HG02610 (cell line): ENCODE data around the gene APLNR.
"Not testable (repeated sequence)": the region's sequence is repeated elsewhere in the genome, so short reads cannot be mapped to it uniquely, and the experiment has no call there.

Experiments
- ATAC-seq: cut with Tn5 transposase; IDR thresholded peaks from one replicate; pipeline ENCODE4 v1.9.1; 2021; ENCODE audit warnings: mild to moderate bottlenecking, moderate library complexity; ENCODE audit not compliant: unreplicated experiment

APLNR gene

DNA sequence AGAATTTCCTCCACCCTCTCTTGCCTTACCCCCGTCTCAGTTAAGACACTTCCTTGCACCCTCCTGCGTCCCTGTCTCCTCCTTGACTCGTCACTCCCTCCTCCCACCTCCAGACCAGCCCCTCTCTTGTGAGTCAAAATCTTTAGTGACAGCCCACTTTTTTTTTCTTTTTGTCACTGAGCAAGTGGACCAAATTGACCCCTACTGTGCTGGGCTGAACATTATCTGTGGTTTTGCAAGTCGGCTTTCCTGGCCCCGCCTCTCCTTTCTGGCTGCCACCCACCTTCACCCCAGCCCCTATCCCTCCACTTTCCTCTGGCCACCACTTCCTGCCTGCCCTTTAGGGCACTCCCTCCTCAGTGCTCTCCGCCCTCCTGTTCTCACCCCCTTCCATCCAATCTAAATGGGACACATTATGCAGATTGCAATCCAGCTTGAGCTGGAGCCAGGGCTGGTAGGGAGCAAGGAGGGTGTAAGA, at the start of gene APLNR:
Gene APLNR, minus strand, starts transcription at position 47 of the 478 bp plus-strand sequence. CDS start 246 bp downstream, outside the sequence.
- ATAC-seq: no peak

DNA sequence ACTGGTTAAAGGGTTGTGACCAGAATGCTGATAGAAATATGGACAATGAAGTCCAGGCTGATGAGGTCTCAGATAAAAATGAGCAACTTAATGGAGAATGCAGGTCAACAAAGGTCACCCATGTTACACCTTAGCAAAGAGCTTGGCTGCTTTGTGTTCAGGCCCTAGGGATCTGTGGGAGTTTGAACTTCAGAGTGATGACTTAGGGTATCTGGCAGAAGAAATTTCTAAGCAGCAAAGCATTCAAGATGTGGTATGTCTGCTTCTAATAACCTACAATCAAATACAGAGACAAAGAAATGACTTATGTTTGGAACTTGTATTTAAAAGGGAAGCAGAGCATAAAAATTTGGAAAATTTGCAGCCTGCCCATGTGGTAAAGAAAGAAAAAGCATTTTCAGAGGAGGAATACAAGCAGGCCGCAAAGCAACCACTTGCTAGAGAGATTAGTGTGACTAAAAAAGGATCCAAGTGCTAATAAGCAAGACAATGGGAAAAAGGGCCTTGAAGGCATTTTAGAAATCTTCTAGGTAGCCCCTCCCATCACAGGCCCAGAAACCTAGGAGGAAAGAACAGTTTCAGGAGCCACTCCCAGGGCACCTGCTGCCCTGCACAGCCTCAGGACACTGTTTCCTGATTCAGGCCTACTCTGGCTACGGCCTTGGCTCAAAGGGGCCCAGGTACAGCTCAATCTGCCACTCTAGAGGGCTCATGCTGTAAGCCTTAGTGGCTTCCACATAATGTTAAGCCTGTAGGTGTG, 46.4 kb upstream of the APLNR start:
- ATAC-seq: no peak

DNA sequence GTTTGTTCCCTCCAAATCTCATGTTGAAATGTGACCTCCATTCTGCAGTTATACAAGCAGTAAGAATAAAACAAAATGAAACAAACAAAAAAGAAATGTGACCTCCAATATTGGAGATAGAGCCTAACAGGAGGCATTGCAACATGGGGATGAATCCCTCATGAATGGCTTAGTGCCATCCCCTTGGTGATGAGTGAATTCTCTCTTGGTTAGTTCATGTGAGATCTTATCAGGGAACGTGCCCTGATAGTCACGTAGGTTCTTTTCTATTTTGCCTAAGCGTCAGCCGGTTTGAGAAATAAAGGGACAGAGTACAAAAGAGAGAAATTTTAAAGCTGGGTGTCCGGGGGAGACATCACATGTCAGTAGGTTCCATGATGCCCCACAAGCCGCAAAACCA, 44.5 kb upstream of the APLNR start:
- not testable (repeated sequence) for ATAC-seq

DNA sequence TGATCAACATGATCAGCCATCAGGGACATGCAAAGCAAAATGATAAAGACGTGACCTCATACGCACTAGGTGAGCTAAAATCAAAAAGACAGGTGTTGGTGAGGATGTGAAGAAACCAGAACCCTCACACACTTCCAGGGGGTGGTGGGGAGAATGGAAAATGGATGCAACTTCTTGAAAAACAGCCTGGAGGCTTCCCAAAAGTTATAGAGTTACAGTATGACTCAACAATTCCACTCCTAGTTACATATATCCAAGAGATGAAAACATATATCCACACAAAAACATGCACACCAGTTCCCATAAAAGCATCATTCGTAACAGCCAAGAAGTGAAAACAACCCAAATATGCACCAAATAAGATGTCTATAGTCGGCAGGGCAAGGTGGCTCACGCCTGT, 42.1 kb upstream of the APLNR start:
- no peak for ATAC-seq

DNA sequence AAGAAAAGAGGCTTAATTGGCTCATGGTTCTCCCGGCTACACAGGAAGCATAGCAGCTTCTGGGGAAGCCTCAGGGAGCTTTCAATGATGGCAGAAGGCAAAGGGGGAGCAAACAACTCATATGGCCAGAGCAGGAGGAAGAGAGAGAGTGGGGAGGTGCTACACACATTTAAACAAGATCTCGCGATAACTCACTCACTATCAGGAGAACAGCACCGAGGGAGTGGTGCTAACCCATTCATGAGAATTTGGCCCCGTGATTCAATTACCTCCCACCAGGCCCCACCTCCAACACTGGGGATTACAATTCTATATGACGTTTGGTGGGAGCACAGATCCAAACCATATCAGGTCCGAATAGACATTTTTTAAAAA, 41.7 kb upstream of the APLNR start:
- ATAC-seq: no peak

DNA sequence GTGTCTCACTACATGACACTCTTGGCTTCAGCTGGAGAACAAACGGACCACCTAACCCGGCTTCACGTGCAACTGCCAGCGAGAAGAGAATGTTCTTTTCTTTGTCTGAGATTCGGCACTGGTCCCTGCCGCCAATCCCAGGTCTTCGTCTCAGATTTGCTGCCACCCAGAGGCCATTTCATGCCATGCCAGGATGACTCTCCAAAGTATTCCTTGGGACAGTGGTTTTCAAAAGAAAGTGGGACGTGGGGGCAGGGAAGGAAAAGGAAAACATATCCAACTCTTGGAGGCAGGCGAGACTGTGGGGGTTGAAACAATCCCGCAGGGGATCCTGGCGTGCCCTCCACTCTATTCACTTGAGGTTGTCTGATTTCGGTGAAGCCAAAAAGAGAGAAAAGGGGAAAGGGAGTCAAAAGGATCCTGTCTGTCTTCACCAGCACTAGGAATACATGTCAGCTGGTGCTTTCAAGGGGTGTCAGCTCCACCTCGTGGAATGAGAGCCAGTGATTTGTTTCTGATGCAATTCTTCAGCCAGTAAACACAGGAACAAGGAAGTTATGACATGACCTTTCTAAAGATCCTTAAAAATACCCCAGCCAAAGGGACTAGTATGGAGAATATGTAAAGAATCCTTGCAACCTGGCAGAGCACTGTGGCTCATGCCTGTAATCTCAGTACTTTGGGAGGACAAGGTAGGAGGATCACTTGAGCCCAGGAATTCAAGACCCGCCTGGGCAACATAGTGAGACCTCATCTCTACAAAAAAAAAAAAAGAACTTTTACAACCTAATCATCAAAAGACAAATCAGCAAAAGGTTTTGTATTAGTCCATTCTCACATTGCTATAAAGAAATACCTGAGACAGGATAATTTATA, 41.0 kb upstream of the APLNR start:
- peak; percentile 64 for ATAC-seq

DNA sequence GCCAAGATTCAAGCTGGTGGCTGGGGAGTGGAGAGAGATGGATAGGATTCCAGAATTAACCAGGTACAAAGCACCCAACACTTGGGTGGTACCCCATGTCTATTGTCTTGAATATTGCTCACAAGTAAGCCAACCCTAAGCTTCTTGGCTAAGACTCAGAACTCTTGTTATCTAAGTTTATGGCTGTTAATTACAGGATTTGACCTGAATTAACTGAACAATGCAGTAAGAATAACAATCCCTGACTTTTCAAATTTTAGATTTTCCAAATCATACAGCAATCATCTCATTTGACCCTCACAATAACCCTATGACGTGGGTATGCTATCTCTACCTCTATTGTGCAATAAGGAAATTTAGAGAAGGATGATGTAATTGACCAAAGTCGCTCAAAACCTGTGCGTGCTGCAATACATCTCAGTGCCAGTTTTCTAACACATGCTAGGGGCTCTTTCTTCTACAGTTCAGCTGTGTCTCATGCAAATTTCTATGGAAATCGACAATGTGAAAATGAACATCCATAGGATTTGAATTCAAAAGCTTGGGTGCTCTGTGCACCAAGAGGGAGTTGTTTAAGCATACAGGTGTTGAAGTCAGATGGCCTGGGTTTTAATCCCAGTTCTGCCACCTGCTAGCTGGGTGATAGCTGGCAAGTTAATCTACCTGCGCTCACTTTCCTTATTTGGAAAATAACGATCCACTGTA, 40.1 kb upstream of the APLNR start:
- no peak for ATAC-seq

DNA sequence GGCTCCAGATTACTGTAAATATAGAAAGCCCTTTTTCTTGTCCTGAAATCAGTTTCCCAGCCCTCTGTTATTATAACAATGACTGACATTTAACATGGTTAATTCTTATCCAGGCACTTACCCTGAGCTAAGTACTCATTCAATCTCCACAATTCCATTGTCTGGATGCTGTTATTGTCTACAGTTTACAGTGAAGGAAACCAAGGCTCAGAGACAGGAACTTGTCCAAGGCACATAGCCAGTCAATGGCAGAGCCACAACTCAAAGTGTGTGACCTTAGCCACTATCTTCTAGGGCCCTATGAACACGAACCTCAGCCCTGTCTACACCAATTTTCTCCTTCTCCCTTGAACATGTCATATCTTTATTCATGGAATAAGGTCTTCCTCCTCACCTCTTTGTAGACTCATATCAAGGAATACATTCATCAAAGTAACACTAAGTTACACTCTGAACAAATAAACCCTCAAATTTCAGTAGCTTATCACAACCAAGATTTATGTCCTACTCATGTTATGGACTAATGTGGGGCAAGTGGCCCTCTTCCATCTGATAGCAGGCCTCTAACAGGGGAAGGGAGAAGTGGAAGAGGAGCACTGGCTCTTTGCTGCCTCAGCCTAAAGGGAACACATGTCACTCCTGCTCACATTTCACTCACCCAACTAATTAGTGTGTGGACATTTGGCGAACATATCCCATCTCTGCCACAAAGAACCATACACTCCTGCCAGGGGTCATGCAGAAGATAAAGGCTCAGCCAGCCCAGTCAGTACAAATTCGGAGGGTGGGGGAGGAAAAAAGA, 39.3 kb upstream of the APLNR start:
- ATAC-seq: no peak

DNA sequence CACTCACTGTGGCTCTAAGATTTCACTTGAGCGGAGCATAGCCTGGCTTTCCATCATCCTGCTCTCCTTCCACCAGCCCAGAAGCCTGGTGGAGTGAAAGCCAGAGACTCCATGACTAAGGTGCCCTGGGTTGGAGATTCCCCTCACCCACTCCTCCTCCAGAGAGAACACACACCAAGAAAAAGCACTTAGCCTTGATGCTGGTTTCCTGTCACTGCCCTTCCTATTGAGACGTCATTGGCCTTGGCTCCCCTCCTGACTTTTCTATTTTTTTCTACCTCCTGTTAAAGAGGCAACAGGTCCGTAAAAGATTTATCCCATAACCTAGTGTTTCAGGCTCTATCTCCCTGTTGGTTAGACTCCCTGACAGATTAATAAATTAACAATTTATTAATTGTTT, 38.5 kb upstream of the APLNR start:
- ATAC-seq: no peak

DNA sequence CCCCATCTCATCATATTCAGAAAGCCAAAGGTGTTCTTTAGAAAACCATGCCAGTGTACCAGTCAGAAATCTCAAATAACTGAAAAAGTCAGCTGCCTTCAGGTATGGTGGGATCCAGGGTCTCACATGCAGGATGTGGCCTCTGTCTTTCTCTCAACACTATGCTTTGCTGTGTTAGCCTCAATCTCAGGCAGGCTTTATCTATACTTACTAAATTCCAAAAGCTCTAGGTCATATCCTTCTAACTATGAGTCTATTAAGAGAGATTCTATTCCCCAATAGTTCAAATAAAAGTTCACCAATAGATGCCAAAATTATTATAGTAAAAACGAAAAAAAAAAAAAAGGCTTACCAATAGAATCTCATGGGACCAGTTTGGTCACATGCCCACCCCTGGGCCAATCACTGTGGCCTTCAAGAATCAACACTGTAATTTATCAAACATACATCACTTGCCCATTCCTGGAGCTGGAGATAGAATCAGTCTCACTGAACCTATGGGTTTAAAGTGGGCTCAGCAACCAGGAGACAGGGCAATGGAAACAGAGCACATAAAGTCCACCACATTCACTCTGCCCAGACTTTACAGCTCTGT, 38.0 kb upstream of the APLNR start:
- ATAC-seq: no peak

DNA sequence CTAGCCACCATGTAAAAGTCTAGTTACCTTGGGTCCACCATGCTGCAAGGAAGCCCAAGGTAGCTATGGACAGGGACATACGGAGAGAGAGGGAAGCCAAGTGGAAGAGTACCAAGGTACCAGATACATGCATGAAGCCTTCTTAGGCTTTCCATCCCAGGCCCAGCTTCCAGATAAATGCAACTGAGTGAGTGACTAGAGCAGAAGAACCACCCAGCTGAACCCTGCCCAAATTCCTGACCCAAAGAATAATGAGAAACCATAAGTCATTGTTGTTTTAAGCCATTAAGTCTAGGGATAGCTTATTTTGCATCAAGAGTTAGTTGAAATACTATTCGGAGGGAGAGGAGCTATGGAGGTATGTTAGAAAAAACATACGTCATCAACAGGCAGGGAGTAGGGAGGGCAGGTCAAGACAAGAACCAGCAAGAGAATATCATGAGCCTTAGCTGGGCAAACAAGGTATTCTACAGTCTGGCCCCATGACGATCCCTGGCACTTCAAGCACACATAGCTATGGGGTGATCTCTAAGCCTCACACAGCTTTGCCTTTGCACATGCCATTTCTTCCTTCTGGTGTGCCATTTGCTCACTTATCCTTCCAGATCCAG, 36.5 kb upstream of the APLNR start:
- ATAC-seq: no peak

DNA sequence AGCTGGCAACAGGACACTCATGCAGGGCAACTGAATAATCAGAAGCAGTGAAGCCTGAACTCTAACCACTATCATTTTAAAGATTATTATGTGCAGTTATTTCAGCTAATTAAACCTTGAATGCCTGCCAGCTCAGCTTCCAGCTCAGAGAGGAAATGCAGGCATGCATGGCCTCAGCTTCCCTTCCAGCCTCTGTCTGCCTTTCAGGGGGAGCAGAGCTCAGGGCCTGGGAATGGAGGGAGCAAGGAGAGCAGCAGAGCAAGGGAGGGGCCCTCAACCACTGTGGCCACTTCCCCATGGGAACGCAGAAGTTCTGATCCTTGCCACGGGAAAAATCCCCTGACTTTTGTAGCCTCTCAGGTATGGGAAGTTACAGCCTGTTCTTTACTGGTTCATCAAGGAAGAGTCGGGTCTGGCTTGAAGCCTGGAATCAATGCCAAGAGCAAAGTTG, 32.5 kb upstream of the APLNR start:
- ATAC-seq: no peak

DNA sequence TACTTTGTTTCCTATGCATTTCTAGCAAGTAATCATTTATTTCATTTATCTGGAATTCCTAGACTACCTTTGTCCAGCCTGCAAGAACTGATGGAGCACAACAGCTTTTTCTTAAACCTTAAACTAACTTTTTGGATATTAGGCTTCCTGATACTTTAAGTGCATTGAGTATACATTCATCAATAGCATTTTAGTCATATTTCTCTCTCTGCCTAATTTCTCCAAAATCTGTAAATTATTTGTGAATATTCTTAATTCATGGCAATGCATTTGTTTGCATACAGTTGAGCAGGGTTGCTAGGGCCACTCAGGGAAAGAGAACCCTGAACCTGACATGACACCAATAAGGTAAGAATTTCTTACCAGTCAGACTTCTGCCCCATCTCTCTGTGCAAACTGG, 29.1 kb upstream of the APLNR start:
- no peak for ATAC-seq

DNA sequence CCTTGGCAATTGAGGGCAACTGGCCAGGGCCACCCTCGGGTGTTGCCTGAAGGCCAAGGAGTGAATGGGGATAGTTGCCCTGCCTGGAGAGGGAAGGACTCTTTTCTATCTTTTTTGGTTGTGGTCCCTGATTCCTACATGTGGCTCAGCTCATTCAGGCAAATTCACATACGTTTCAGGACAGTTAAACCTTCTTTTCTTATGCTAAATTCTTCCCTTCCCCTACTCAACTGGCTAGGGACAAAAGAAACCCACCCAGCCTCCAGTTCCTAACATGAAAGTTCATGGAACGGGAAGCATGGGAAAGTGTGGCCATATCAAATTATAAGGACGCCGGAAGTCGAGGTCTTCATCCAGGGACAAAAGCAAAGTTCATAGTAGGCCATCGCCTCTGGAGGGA, 26.3 kb upstream of the APLNR start:
- no peak for ATAC-seq

DNA sequence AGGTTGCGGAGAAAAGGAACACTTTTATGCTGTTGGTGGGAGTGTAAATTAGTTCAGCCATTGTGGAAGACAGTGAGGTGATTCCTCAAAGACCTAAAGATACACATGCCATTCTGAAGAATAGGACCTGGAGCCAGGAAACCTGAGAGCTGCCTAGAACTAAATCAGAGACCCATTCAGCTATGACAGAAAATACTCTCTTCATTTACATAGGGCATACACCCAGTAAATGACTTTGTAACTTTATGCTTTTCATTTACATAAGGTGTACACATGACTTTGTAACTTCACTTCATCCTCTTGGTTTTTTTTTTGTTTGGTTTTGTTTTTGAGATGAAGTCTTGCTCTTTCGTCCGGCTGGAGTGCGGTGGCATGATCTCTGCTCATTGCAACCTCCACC, 25.1 kb upstream of the APLNR start:
- no peak for ATAC-seq

DNA sequence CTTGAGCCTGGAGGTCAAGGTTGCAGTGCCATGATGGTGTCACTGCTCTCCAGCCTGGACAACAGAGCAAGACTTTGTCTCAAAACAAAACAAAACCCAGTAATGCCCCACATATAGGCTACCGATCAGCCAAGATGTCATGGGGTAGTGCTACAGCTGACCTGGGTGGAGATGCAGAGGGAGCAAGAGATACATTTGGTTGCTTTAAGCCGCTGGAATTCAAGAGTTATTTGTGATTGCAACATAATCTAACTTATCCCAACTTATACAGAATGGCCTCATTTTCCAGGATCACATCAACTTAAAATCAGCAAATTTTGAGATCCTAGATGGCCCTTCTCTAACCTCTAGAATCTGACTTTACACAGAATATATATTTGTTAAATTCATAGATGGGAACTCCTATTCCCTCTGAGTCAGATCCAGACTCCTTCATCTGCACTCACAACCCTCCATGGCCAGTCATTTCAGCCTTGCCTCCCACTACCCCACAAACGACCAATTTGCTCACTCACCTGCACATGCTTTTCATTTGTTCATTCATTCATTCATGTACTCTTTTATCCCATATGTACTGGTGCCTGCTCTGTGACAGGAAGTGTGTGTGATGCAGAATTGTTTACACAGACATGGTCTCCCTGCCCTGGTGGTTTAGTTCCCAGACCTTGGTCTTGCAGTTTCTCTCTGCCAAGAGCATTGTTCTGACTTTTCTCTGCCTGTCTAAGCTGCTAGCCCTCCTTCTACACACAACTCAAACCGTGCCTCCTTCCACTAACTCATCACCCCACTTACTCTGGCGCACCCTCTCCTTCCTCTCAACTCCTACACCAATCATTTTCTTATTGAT, 24.1 kb upstream of the APLNR start:
- ATAC-seq: no peak

DNA sequence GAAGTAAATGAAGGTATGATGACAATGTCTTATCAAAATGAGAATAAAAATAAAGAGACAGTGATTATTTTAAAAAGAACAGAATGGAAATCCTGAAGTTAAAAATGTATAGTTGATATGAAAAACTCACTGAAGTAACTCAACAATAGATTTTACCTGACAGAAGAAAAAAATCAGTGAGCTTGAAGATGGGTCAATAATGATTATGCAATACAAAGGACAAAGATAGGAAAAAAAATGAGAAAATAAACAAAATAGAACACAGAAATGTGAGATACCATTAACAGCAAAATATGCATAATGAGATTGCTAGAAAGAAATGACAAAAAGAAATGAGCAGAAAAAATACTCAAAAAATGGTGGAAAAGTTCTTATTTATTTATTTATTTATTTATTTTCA, 19.1 kb upstream of the APLNR start:
- no peak for ATAC-seq

DNA sequence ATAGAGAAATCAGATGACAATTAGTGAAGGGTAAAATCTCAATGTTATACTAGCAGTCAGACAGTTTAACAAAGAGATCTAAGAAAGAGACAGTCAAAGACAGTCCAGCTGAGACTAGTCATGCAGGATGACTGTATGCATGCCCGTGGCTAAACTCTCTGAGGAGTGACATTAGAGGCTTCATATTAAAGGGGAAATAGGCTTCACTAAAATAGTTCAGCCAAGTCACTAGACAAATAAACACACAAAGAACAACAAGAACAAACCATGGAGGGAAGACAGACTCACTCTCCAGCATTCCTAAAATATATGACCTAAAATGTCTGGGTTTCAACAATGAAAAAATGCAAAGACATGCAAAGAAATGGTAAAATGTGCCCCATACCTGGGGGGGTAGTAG, 18.6 kb upstream of the APLNR start:
- no peak for ATAC-seq

DNA sequence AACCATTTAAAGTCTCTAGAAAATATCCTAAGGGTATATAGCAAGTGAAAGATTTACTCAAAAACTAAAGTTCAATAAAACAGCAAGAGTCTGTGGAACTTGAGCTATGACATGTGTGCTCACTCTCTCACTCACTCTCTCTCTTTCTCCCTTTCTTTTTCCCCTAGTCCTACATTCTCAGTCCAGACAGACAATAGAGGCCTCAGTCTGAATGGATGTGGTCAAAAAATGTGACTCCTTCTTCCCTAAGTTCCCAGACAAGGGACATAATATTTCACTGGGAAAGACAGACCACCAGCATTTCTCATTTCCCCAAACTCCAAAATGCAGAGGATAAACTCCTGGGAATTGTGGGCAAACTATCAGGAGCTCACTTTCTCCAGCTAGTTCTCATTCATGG, 17.6 kb upstream of the APLNR start:
- no peak for ATAC-seq
